Measurements from ENCODE around the gene PTBP2. TPM values are rescaled to one million over a fixed set of nuclear protein-coding genes. Genes with fewer than 3 reads are reported as not detected.
A peak's percentile ranks its signal among the peaks of the same experiment; 100 is the strongest.

Gene PTBP2
- total and polyA plus RNA-seq, 2 of the 8 experiments (the other 6 are each of a cell fraction or from before 2014, with no cell fraction given): 24.2 to 61.7 TPM

- FAIRE-seq (no peak), DNase-seq (ENCODE audit: low read depth in 1 of 2, low spot score in 2 of 2) (no peak)
- Histone ChIP-seq H2AFZ (ENCODE audit: low read length) (0 out of 2 replicates have a peak overlapping the region, but pooled peaks have one; percentile 14), H3K4me2 (ENCODE audit: insufficient read depth in 1 of 2, low read depth in 2 of 2, low read length in 2 of 2) (no peak overlapping the region), H4K91ac (replicated peaks; ENCODE audit: insufficient read length, low read length) (no peak overlapping the region), H3K27me3 (replicated peaks in 1 of 4; ENCODE audit: control insufficient read depth in 3 of 4, extremely low read depth in 1 of 4, insufficient read depth in 3 of 4, low read length in 3 of 4) (no peaks in the 10 kb centered on the region), H3K9me3 (ENCODE audit: insufficient read depth in 2 of 2, low read depth in 1 of 2, low read length in 1 of 2) (0 out of 4 replicates have a peak, but pooled peaks cover 0 to 3% of the 10 kb centered on the region in 2 experiments), H3K4me1 (replicated peaks in 1 of 4; ENCODE audit: control insufficient read depth in 3 of 4, insufficient read depth in 4 of 4, low read length in 3 of 4) (no peaks in the 10 kb centered on the region), H3K79me1 (ENCODE audit: low read depth, low read length) (no peaks in the 10 kb centered on the region), H3K23me2 (ENCODE audit: low read depth, low read length) (no peaks in the 10 kb centered on the region), H2AK5ac (ENCODE audit: low read depth, low read length) (no peak overlapping the region), H3K18ac (ENCODE audit: extremely low read depth, low read length) (no peak overlapping the region), H4K5ac (ENCODE audit: insufficient read length, low read depth, low read length) (no peak overlapping the region), H4K20me1 (replicated peaks in 1 of 2; ENCODE audit: control insufficient read depth in 1 of 2, insufficient read depth in 2 of 2, low read length in 2 of 2) (no peaks in the 10 kb centered on the region), H3K4ac (replicated peaks; ENCODE audit: insufficient read length, low read depth, low read length) (peak overlapping the region; percentile 14), H2BK120ac (replicated peaks; ENCODE audit: low read depth, low read length) (no peak overlapping the region), H3K14ac (ENCODE audit: insufficient read length) (no peak overlapping the region), H3K9ac (replicated peaks in 1 of 4; ENCODE audit: extremely low read depth in 1 of 4, low read depth in 3 of 4, low read length in 3 of 4) (no peak overlapping the region), H2BK12ac (ENCODE audit: low read depth, low read length) (no peak overlapping the region), H3K36me3 (ENCODE audit: control insufficient read depth in 2 of 4, insufficient read depth in 4 of 4, low read length in 3 of 4) (no peaks in the 10 kb centered on the region), H3K79me2 (ENCODE audit: control insufficient read depth in 1 of 2, insufficient read depth in 2 of 2, low read length in 2 of 2) (no peaks in the 10 kb centered on the region), H3K56ac (replicated peaks; ENCODE audit: insufficient read length, low read depth, low read length) (no peak overlapping the region), H3K27ac (ENCODE audit: low read depth, low read length) (no peak overlapping the region), H3K23ac (ENCODE audit: insufficient read length) (no peak overlapping the region), H2BK5ac (ENCODE audit: low read depth, low read length) (no peak overlapping the region), H2BK15ac (ENCODE audit: low read length) (no peak overlapping the region), H3K4me3 (ENCODE audit: extremely low read depth in 1 of 4, insufficient read depth in 2 of 4, low read depth in 3 of 4, low read length in 4 of 4) (no peak overlapping the region), H4K8ac (ENCODE audit: extremely low read depth, insufficient read depth, low read length) (no peak overlapping the region), H2BK20ac (ENCODE audit: low read length) (no peak overlapping the region)
- 81% methylated on average over 1 of the region's 1 CpG; no CpG with 5 or more reads in 1 of the 2 experiments for WGBS, 2 experiments (ENCODE audit: extremely low coverage in 1 of 2, insufficient coverage in 1 of 2, insufficient read length in 1 of 2, insufficient replicate concordance in 2 of 2, low coverage in 1 of 2, low lambda C conversion rate in 2 of 2, missing lambda C conversion rate in 1 of 2)
- ChIA-PET CTCF (ENCODE audit: partially characterized antibody) (interaction anchor here (0.6 to 2.5 kb wide), 6 partner anchors 30 to 615 kb away, joined by 3 to 8 read pairs (median 3); no protein-coding TSS in a partner anchor), POLR2A (ENCODE audit: partially characterized antibody) (no interaction called here)
- no peak for TF ChIP-seq SIRT6 (IDR thresholded peaks at IDR 0.05; ENCODE audit: low read length)
- no peak for TF ChIP-seq ASH2L (IDR thresholded peaks at IDR 0.05; ENCODE audit: low read length)
- no peak for TF ChIP-seq TBP (IDR thresholded peaks at IDR 0.05; ENCODE audit: low read depth, low read length)
- TF ChIP-seq, protein P1, sequence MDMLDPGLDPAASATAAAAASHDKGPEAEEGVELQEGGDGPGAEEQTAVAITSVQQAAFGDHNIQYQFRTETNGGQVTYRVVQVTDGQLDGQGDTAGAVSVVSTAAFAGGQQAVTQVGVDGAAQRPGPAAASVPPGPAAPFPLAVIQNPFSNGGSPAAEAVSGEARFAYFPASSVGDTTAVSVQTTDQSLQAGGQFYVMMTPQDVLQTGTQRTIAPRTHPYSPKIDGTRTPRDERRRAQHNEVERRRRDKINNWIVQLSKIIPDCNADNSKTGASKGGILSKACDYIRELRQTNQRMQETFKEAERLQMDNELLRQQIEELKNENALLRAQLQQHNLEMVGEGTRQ (IDR thresholded peaks at IDR 0.05; ENCODE audit: low read length): no peak
- no peak for TF ChIP-seq SP2 (IDR thresholded peaks at IDR 0.05; ENCODE audit: low read length)
Observed at GRCh38 chr1:96843601-96844000, 122.0 kb downstream of the PTBP2 start.

Data from H1 (cell line).